ENCODE results near the gene ZNF280D. TPM values are rescaled to one million over a fixed set of nuclear protein-coding genes. Genes with fewer than 3 reads are reported as not detected.

The ZNF280D gene
- total RNA-seq, 1 experiment from 2014 or later: 5.5 TPM

- DNase-seq (ENCODE audit: low read depth): no peak
- in situ Hi-C loops (cut with HindIII; ENCODE audit: low pct_unique_long_range_greater_than_20kb, low sequenced_read_pairs): no loop called here
These were observed 25.6 kb upstream of the ZNF280D start for GRCh38 chr15:56758770-56759449.

GRCh38 chr15:56757875-56758274 is 24.6 kb upstream of the ZNF280D start:
- no peak for DNase-seq (ENCODE audit: low read depth)
- in situ Hi-C loops (cut with HindIII; ENCODE audit: low pct_unique_long_range_greater_than_20kb, low sequenced_read_pairs): no loop called here

GRCh38 chr15:56754772-56755370 is 21.6 kb upstream of the ZNF280D start:
- in situ Hi-C loops (cut with HindIII; ENCODE audit: low pct_unique_long_range_greater_than_20kb, low sequenced_read_pairs): no loop called here

GRCh38 chr15:56752986-56753385 is 19.7 kb upstream of the ZNF280D start:
- in situ Hi-C loops (cut with HindIII; ENCODE audit: low pct_unique_long_range_greater_than_20kb, low sequenced_read_pairs): no loop called here
- DNase-seq (ENCODE audit: low read depth): no peak

More at GRCh38 chr15:56754772-56755370, 21.6 kb upstream of the ZNF280D start:
- DNase-seq (ENCODE audit: low read depth): no peak

GRCh38 chr15:56749982-56750381 is 16.7 kb upstream of the ZNF280D start:
- in situ Hi-C loops (cut with HindIII; ENCODE audit: low pct_unique_long_range_greater_than_20kb, low sequenced_read_pairs): no loop called here

GRCh38 chr15:56744701-56745683 is 11.7 kb upstream of the ZNF280D start:
- in situ Hi-C loops (cut with HindIII; ENCODE audit: low pct_unique_long_range_greater_than_20kb, low sequenced_read_pairs): no loop called here
- no peak for DNase-seq (ENCODE audit: low read depth)

More at GRCh38 chr15:56749982-56750381, 16.7 kb upstream of the ZNF280D start:
- DNase-seq (ENCODE audit: low read depth): no peak

- in situ Hi-C loops (cut with HindIII; ENCODE audit: low pct_unique_long_range_greater_than_20kb, low sequenced_read_pairs): no loop called here
- DNase-seq (ENCODE audit: low read depth): no peak
These were observed 8.2 kb upstream of the ZNF280D start for GRCh38 chr15:56741541-56741940.

GRCh38 chr15:56739964-56740640 is 6.8 kb upstream of the ZNF280D start:
- in situ Hi-C loops (cut with HindIII; ENCODE audit: low pct_unique_long_range_greater_than_20kb, low sequenced_read_pairs): no loop called here
- DNase-seq (ENCODE audit: low read depth): no peak

- in situ Hi-C loops (cut with HindIII; ENCODE audit: low pct_unique_long_range_greater_than_20kb, low sequenced_read_pairs): no loop called here
- no peak for DNase-seq (ENCODE audit: low read depth)
These were observed 6.2 kb upstream of the ZNF280D start for GRCh38 chr15:56739474-56739873.

GRCh38 chr15:56737791-56738190 is 4.5 kb upstream of the ZNF280D start:
- in situ Hi-C loops (cut with HindIII; ENCODE audit: low pct_unique_long_range_greater_than_20kb, low sequenced_read_pairs): no loop called here
- no peak for DNase-seq (ENCODE audit: low read depth)

GRCh38 chr15:56736881-56737707 is 3.8 kb upstream of the ZNF280D start:
- in situ Hi-C loops (cut with HindIII; ENCODE audit: low pct_unique_long_range_greater_than_20kb, low sequenced_read_pairs): no loop called here
- DNase-seq (ENCODE audit: low read depth): no peak

- in situ Hi-C loops (cut with HindIII; ENCODE audit: low pct_unique_long_range_greater_than_20kb, low sequenced_read_pairs): no loop called here
- peak; percentile 6 for DNase-seq (ENCODE audit: low read depth)
These were observed 3.0 kb upstream of the ZNF280D start for GRCh38 chr15:56736308-56736707.

- in situ Hi-C loops (cut with HindIII; ENCODE audit: low pct_unique_long_range_greater_than_20kb, low sequenced_read_pairs): no loop called here
- DNase-seq (ENCODE audit: low read depth): no peak
These were observed 2.3 kb upstream of the ZNF280D start for GRCh38 chr15:56735589-56735988.

- peak; percentile 2 for DNase-seq (ENCODE audit: low read depth)
- in situ Hi-C loops (cut with HindIII; ENCODE audit: low pct_unique_long_range_greater_than_20kb, low sequenced_read_pairs): no loop called here
These were observed 815 bp upstream of the ZNF280D start for GRCh38 chr15:56734013-56734635.

- in situ Hi-C loops (cut with HindIII; ENCODE audit: low pct_unique_long_range_greater_than_20kb, low sequenced_read_pairs): no loop called here
- DNase-seq (ENCODE audit: low read depth): no peak
These were observed 498 bp downstream of the ZNF280D start for GRCh38 chr15:56732886-56733135.

- DNase-seq (ENCODE audit: low read depth): no peak
- in situ Hi-C loops (cut with HindIII; ENCODE audit: low pct_unique_long_range_greater_than_20kb, low sequenced_read_pairs): no loop called here
These were observed 999 bp downstream of the ZNF280D start for GRCh38 chr15:56732135-56732885.

GRCh38 chr15:56731548-56731947 is 1.8 kb downstream of the ZNF280D start:
- in situ Hi-C loops (cut with HindIII; ENCODE audit: low pct_unique_long_range_greater_than_20kb, low sequenced_read_pairs): no loop called here
- no peak for DNase-seq (ENCODE audit: low read depth)

All from Caki2 (cell line).